Endothelial cell of umbilical vein (primary cell): ENCODE measurements around the gene ERCC4.

Experiments
- EZH2 ChIP-seq: IDR thresholded peaks from 2 replicates; pipeline ENCODE4 v1.6.1; 2012; ENCODE audit warnings: borderline replicate concordance, low read depth, mild to moderate bottlenecking, moderate library complexity, low read length, inconsistent platforms; ENCODE audit not compliant: severe bottlenecking
- FOS ChIP-seq: IDR thresholded peaks from 2 replicates; pipeline ENCODE4 v1.6.1; 2011; ENCODE audit warnings: mild to moderate bottlenecking, low read length, moderate library complexity, borderline replicate concordance; ENCODE audit not compliant: insufficient read depth
- JUN ChIP-seq: IDR thresholded peaks from 2 replicates; pipeline ENCODE4 v1.6.1; 2011; ENCODE audit warnings: borderline replicate concordance, low read depth; ENCODE audit not compliant: insufficient read length, insufficient read depth
- POLR2A ChIP-seq: IDR thresholded peaks from 2 replicates; pipeline ENCODE4 v1.6.1; 2012; ENCODE audit warnings: low read depth, mild to moderate bottlenecking, control low read depth, low read length
- TF ChIP-seq, protein P1 (sequence below), 2 donors: IDR thresholded peaks; 1 replicate in 1 of 2; 2 replicates in 1 of 2; pipeline ENCODE4 v1.5.1; 2011; ENCODE audit warnings: low read length in 2 of 2, mild to moderate bottlenecking in 2 of 2, moderate library complexity in 2 of 2, control low read depth in 1 of 2, inconsistent platforms in 1 of 2, low read depth in 1 of 2; ENCODE audit not compliant: insufficient read depth in 1 of 2; ENCODE audit errors: extremely low read depth in 1 of 2
- TF ChIP-seq, protein P2 (sequence below): IDR thresholded peaks from 2 replicates; pipeline ENCODE4 v1.6.1; 2011; ENCODE audit not compliant: insufficient read depth, insufficient read length

DNA sequence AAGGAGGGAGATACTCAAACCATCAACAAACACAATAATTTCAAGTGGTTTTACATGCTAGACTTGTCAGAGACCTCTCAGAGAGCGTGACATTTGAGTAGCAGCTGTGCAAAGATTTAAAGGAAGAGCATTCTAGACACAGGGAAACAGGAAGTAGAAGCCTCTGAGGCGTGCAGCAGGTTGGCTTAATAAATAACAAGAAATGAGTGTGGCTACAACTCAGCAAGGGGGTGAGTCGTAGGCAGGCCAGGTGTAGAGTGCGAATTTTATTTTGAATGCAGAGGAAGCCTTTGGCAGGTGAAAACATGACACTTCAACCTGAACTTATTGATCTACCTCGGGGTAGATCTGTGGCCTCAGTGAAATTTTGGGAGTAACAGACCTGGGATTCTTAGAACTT is 78.0 kb downstream of the ERCC4 start:
- TF ChIP-seq, protein P1, sequence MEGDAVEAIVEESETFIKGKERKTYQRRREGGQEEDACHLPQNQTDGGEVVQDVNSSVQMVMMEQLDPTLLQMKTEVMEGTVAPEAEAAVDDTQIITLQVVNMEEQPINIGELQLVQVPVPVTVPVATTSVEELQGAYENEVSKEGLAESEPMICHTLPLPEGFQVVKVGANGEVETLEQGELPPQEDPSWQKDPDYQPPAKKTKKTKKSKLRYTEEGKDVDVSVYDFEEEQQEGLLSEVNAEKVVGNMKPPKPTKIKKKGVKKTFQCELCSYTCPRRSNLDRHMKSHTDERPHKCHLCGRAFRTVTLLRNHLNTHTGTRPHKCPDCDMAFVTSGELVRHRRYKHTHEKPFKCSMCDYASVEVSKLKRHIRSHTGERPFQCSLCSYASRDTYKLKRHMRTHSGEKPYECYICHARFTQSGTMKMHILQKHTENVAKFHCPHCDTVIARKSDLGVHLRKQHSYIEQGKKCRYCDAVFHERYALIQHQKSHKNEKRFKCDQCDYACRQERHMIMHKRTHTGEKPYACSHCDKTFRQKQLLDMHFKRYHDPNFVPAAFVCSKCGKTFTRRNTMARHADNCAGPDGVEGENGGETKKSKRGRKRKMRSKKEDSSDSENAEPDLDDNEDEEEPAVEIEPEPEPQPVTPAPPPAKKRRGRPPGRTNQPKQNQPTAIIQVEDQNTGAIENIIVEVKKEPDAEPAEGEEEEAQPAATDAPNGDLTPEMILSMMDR (IDR thresholded peaks at IDR 0.05; ENCODE audit: extremely low read depth in 1 of 2, insufficient read depth in 1 of 2, low read depth in 1 of 2, low read length in 2 of 2): no peak
- TF ChIP-seq POLR2A: no peak
- TF ChIP-seq EZH2: no peak
- TF ChIP-seq JUN: no peak
- TF ChIP-seq, protein P2, sequence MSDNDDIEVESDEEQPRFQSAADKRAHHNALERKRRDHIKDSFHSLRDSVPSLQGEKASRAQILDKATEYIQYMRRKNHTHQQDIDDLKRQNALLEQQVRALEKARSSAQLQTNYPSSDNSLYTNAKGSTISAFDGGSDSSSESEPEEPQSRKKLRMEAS: no peak
- peak; percentile 3 for TF ChIP-seq FOS
